HG03354 (cell line): Measurements from ENCODE around the gene BECN2.

Experiments used
- ATAC-seq: cut with Tn5 transposase; IDR thresholded peaks from one replicate; pipeline ENCODE4 v1.9.1; 2021; ENCODE audit warnings: mild to moderate bottlenecking; ENCODE audit not compliant: unreplicated experiment, poor library complexity, severe bottlenecking

Gene BECN2

DNA sequence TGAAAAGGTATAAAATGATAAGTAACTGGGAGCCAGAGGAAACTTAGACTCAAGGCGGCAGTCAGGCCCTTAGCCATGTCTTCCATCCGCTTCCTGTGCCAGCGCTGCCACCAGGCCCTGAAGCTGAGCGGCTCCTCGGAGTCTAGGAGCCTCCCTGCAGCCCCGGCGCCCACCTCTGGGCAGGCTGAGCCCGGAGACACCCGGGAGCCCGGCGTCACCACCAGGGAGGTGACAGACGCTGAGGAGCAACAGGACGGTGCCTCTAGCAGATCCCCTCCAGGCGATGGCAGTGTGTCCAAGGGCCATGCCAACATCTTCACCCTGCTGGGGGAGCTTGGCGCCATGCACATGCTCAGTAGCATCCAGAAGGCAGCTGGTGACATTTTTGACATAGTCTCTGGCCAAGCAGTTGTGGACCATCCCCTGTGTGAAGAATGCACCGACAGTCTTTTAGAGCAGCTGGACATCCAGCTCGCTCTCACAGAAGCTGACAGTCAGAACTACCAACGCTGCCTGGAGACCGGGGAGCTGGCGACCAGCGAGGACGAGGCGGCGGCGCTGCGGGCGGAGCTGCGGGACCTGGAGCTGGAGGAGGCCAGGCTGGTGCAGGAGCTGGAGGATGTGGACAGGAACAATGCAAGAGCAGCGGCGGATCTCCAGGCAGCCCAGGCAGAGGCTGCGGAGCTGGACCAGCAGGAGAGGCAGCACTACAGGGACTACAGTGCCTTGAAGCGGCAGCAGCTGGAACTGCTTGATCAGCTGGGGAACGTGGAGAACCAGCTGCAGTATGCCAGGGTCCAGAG is at the start of gene BECN2:
BECN2 (plus strand) TSS at position 76 of the 803 bp plus-strand sequence; CDS start at position 76, 0 bp downstream.
- ATAC-seq: no peak

GRCh38 chr1:241916196-241916595 is 41.4 kb upstream of the BECN2 start:
- ATAC-seq: no peak

DNA sequence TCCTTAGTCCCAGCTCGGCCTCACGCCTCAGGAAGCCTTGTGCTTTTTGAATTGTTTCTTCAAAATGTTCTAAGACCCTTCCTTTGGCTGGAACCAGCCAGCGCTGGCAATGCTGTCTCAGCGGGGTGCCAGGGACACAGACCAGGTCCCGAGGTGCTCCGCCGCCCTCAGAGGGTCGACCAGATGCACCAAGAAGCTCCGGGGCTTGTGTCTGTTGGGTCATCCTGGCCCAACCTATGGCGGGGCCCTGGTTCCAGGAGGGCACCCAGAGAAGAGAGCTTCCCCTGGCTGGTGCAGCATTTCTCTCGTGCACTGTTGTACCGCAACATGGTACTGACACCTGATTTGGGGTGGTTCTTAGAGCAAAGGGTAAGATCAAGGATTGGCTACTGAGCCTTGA is 40.1 kb upstream of the BECN2 start:
- no peak for ATAC-seq

GRCh38 chr1:241918879-241919278 is 38.7 kb upstream of the BECN2 start:
- ATAC-seq: no peak

GRCh38 chr1:241924080-241924808 is 33.3 kb upstream of the BECN2 start:
- ATAC-seq: no peak

GRCh38 chr1:241926141-241926540 is 31.4 kb upstream of the BECN2 start:
- no peak for ATAC-seq

- no peak for ATAC-seq
These were observed 30.2 kb upstream of the BECN2 start for GRCh38 chr1:241927321-241927720.

DNA sequence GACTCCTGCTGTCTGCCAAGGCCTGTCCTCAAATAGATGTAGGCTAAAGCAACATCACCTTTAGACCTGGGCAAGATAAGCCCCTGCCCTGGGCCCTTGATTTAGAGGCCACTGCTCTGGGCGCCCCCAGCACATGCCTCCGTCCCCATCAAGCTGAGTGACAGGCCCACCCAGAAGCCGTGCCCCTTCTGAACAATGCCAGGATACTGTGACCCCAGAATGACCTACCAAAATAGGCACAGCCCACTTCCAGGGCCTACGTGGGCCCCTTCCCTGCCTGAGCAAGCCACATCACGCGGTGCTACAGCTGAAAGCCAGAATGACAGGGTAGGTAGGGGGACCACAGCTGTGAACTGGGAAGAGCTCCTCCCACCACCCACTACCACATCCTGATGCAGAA is 24.7 kb upstream of the BECN2 start:
- ATAC-seq: no peak

GRCh38 chr1:241934201-241934848 is 23.2 kb upstream of the BECN2 start:
- ATAC-seq: no peak

DNA sequence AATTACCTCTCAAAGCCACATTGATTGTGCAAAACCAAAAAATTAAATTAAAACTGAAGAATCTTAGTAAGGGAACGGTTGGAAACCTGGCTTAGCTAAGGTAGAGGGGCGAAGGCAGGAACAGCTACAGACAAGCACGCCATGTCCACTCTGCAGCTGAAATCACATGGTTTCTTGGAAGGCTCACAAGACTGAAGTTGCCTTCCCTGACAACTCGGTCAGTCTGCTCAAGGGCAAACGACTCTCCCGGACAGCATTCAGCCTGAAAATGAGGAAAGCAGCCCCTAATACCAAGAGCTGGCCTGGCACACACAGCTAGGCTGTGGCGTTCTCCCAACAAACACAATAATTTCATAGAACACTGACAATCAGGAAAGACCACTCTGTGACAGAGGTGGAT is 22.7 kb upstream of the BECN2 start:
- ATAC-seq: no peak

DNA sequence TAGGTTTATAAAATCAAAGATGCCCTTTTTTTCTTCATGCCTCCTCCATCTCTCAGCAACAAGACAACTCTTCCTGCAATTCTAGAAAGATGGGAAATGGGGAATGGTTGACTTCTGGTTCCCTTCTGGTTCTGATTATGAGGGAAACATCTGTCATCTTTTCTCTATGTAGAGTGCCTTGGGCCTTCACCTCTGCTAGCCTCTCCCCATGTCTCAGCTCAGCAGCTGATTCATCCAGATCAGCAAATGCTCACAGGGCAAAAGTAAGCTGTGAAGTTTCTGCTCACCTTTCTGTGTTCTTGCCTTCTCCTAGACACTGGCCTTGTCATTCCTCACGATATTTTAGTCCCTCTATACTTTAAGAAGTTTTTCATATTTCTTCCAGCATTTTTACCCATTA is 17.8 kb upstream of the BECN2 start:
- no peak for ATAC-seq

DNA sequence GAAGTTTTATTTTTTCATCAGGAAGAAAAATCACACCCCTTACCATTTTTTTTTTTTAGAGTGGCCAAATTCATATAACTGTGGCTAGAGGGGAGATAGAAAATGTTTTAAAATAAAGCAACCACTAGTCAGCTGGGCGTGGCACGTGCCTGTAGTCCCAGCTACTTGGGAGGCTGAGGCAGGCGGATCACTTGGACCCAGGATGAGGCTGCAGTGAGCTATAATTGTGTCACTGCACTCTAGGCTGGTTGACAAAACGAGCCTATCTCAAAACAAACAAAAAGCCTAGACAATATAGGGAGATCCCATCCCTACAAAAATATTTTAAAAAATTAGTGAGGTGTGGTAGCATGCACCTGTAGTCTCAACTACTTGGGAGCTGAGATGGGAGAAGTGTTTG is 14.8 kb upstream of the BECN2 start:
- ATAC-seq: no peak

- no peak for ATAC-seq
These were observed 13.3 kb upstream of the BECN2 start for GRCh38 chr1:241944300-241944699.

- no peak for ATAC-seq
These were observed 10.2 kb upstream of the BECN2 start for GRCh38 chr1:241947354-241947753.

DNA sequence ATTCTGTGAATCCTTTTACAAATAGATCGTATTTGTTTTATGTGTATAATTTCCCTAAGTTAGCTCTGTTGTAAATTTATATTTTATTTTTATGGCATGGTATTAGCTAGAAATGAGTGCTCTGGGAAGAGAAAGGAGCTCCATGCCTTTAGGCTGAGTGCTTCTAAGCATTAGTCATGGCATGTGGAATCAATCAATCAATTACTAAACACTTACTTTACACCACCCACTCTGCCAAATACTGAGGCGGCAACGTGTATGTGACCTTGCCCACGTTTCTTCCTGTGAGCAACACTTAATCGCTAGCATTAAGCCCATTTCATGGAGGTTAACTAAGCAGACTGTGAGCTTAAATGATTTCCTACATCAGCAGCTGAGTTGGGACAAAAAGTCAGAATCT is 7.2 kb upstream of the BECN2 start:
- no peak for ATAC-seq

GRCh38 chr1:241962153-241962552 is 4.6 kb downstream of the BECN2 start:
- no peak for ATAC-seq

DNA sequence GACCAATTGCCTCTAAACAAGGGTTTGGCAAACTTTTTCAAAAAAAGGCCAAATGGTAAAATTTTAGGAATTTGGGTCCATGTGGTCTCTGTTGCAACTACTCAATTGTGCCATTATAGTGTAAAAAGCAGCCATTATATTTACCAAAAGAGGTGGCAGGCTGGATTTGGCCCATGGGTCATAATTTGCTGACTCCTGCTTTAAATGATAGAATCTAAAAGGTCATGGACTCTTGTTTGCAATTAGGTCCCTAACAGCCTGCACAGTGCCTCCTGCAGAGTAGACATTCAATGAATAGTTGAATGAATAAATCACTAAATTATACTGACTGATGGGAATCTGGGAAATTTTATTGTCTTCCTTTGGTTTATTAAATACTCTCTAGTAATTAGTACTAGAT is 6.2 kb downstream of the BECN2 start:
- ATAC-seq: no peak

- no peak for ATAC-seq
These were observed 7.1 kb downstream of the BECN2 start for GRCh38 chr1:241964550-241965282.

GRCh38 chr1:241968611-241969010 is 11.0 kb downstream of the BECN2 start:
- ATAC-seq: no peak

GRCh38 chr1:241972703-241973369 is 15.3 kb downstream of the BECN2 start:
- ATAC-seq: no peak
